Endothelial cell (in vitro differentiated cells): ENCODE results near the gene SLC35D3. TPM values are rescaled to one million over a fixed set of nuclear protein-coding genes. Genes with fewer than 3 reads are reported as not detected.
"Not testable (repeated sequence)": the region's sequence is repeated elsewhere in the genome, so short reads cannot be mapped to it uniquely, and the experiment has no call there.

ENCODE experiments used
- DNase-seq: peaks from one replicate; pipeline ENCODE4 v3.0.0; 2021; ENCODE audit warnings: low spot score
- H3K27ac Mint-ChIP-seq: one replicate; pipeline ENCODE4 v1.8.0; 2021; ENCODE audit warnings: mixed read lengths, inconsistent platforms; ENCODE audit not compliant: unreplicated experiment
- H3K27me3 Mint-ChIP-seq: one replicate; pipeline ENCODE4 v1.8.0; 2021; ENCODE audit warnings: mild to moderate bottlenecking, moderate library complexity, mixed read lengths, inconsistent platforms; ENCODE audit not compliant: unreplicated experiment
- H3K36me3 Mint-ChIP-seq: one replicate; pipeline ENCODE4 v1.8.0; 2021; ENCODE audit warnings: mild to moderate bottlenecking, low read depth, mixed read lengths, inconsistent platforms; ENCODE audit not compliant: unreplicated experiment
- H3K4me1 Mint-ChIP-seq: one replicate; pipeline ENCODE4 v1.8.0; 2021; ENCODE audit warnings: mild to moderate bottlenecking, mixed read lengths, inconsistent platforms; ENCODE audit not compliant: unreplicated experiment
- H3K4me3 Mint-ChIP-seq: one replicate; pipeline ENCODE4 v1.8.0; 2021; ENCODE audit warnings: mild to moderate bottlenecking, mixed read lengths, inconsistent platforms; ENCODE audit not compliant: unreplicated experiment
- H3K9me3 Mint-ChIP-seq: one replicate; pipeline ENCODE4 v1.8.0; 2021; ENCODE audit warnings: mixed read lengths, inconsistent platforms; ENCODE audit not compliant: unreplicated experiment
- total RNA-seq: library from RNA; stranded (reverse); fragmentation: NEBNext Ultra II Directional; extraction: Animal tissue kit (Norgen Biotek cat#: 25700); gene quantifications from one replicate; pipeline ENCODE4 v1.2.1, GENCODE V29; 2021; ENCODE audit not compliant: unreplicated experiment
- TF ChIP-seq, protein P1 (sequence below): fragments of 200-600 bp; sonication (generic); IDR thresholded peaks from one replicate; pipeline ENCODE4 v1.5.0; 2021; ENCODE audit warnings: antibody characterized with exemption; ENCODE audit not compliant: unreplicated experiment

SLC35D3 gene
- total RNA-seq, 1 donor from 2014 or later: not detected

DNA sequence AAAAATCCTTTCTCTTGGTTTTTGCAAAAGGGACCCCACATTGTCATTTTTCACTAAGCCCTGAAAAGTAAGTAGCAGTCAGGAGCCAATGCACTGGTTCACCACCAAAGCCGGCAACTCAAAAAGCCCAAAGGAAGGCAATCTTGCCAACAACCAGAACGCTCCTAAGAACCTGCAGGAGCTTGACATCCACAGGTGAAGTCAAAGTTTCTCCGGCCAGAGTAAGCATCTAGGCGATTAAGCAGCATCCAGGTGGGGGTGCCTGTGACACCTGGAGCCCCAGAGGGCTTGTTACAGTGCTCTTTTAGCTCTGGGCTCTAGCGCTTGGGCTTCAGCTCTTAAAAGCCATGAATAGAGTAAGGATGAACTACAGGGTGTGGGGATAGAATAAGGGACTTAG is 36.1 kb downstream of the SLC35D3 start:
- TF ChIP-seq, protein P1, sequence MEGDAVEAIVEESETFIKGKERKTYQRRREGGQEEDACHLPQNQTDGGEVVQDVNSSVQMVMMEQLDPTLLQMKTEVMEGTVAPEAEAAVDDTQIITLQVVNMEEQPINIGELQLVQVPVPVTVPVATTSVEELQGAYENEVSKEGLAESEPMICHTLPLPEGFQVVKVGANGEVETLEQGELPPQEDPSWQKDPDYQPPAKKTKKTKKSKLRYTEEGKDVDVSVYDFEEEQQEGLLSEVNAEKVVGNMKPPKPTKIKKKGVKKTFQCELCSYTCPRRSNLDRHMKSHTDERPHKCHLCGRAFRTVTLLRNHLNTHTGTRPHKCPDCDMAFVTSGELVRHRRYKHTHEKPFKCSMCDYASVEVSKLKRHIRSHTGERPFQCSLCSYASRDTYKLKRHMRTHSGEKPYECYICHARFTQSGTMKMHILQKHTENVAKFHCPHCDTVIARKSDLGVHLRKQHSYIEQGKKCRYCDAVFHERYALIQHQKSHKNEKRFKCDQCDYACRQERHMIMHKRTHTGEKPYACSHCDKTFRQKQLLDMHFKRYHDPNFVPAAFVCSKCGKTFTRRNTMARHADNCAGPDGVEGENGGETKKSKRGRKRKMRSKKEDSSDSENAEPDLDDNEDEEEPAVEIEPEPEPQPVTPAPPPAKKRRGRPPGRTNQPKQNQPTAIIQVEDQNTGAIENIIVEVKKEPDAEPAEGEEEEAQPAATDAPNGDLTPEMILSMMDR: no peak
- Mint-ChIP-seq H3K27me3 (peaks cover 4% of the 10 kb centered on the region), H3K4me3 (no peak overlapping the region), H3K4me1 (peaks cover 51% of the 10 kb centered on the region), H3K36me3 (no peaks in the 10 kb centered on the region), H3K9me3 (no peaks in the 10 kb centered on the region), H3K27ac (peak overlapping the region; percentile 5)
- no peak for DNase-seq

DNA sequence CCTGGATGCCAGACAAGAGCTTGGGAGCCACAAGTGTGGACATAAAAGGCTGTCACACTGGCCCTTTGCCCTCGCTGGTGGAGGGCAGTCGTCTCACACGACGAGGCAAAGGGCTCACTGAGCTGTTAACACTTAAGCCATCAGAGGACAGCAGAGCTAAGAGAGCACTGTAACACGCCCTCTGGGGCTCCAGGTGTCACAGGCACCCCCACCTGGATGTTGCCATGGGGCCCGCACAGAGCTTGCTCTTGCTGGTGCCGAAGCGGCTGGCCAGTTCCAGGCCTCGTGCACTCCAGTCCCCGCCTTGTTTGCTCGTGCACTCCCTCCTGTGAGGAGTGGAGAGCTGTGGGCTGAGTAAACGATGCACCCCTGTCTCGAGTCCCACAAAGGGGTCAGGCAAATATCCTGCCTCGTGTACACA is 37.4 kb downstream of the SLC35D3 start:
- H3K27ac Mint-ChIP-seq: no peak overlapping the region
- H3K9me3 Mint-ChIP-seq: no peaks in the 10 kb centered on the region
- TF ChIP-seq, protein P1: no peak
- H3K4me3 Mint-ChIP-seq: no peak overlapping the region
- H3K27me3 Mint-ChIP-seq: peaks cover 4% of the 10 kb centered on the region
- peaks cover 60% of the 10 kb centered on the region for H3K4me1 Mint-ChIP-seq
- no peak for DNase-seq
- no peaks in the 10 kb centered on the region for H3K36me3 Mint-ChIP-seq

DNA sequence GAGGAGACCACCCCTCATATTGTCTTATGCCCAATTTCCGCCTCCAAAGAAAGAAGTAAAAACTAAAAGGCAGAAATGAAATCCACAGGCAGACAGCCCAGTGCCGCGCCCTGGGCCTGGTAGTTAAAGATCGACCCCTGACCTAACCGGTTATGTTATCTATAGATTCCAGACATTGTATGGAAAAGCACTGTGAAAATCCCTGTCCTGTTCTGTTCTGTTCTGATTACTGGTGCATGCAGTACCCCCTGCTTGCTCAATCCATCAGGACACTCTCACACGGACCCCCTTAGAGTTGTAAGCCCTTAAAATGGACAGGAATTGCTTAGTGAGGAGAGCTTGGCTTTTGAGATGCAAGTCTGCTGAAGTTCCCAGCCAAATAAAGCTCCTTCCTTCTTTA is 37.8 kb downstream of the SLC35D3 start:
- H3K36me3 Mint-ChIP-seq, H3K27me3 Mint-ChIP-seq, H3K27ac Mint-ChIP-seq, DNase-seq, H3K4me3 Mint-ChIP-seq, H3K9me3 Mint-ChIP-seq: not testable (repeated sequence)
- H3K4me1 Mint-ChIP-seq: peaks cover 62% of the 10 kb centered on the region

DNA sequence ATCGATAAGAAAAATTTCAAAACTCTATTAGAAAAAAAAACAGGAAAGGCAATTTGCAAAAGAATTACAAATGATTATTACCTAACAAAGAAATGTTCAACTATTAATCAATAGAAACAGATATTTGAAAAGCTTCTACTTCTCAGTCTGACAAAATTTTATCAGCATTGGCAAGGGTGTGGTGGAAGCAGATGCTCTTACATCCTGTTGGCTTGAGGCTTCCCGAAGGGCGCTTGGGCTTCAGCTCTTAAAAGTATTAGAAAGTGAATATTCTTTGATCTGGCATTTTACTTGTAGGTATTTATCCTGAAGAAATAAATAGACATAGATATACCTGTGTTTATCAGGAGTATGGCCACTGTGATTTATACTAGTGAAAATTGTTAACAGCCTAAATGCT is 38.7 kb downstream of the SLC35D3 start:
- Mint-ChIP-seq H3K9me3 (no peaks in the 10 kb centered on the region), H3K27ac (no peak overlapping the region), H3K36me3 (no peaks in the 10 kb centered on the region), H3K4me1 (peaks cover 58% of the 10 kb centered on the region), H3K27me3 (peaks cover 4% of the 10 kb centered on the region), H3K4me3 (no peak overlapping the region)
- DNase-seq: no peak
- TF ChIP-seq, protein P1: no peak

DNA sequence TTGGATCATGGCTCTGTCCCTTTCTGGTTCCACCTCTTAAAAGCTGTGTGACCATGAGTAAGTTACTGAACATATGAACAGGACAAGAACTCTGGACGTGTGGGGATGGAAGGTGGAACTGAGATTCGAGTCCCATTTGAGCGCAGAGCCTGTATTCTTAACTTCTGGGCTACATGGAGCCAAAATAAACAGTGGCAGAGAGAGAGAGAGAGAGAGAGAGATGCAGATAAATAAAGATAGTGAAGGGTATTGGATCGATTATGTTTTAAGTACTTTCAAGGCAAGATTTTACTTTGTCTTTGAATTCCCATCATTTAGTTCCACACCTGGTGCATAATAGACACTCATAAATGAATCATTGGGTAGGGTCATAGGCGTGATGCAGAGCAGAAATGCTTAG is 39.7 kb downstream of the SLC35D3 start:
- peak overlapping the region; percentile 82 for H3K27ac Mint-ChIP-seq

More for the DNA sequence above, 39.7 kb downstream of the SLC35D3 start:
- Mint-ChIP-seq H3K9me3 (no peaks in the 10 kb centered on the region), H3K4me1 (peaks cover 53% of the 10 kb centered on the region), H3K27me3 (peaks cover 4% of the 10 kb centered on the region), H3K4me3 (no peak overlapping the region), H3K36me3 (no peaks in the 10 kb centered on the region)
- DNase-seq: no peak
- TF ChIP-seq, protein P1: no peak
